Hepatocyte (in vitro differentiated cells): Measurements from ENCODE around the gene CORO6. TPM values are rescaled to one million over a fixed set of nuclear protein-coding genes. Genes with fewer than 3 reads are reported as not detected.

Experiments
- DNase-seq: peaks from one replicate; pipeline ENCODE4 v3.0.0-alpha.2; 2016; ENCODE audit warnings: low spot score
- H2AFZ ChIP-seq: fragments of 200-600 bp; sonication (generic); 2 replicates; pipeline ENCODE4 v1.6.0; 2016; ENCODE audit warnings: antibody characterized with exemption, mild to moderate bottlenecking
- H3K27ac ChIP-seq: fragments of 200-600 bp; sonication (generic); 2 replicates; pipeline ENCODE4 v1.5.1; 2016; ENCODE audit warnings: mild to moderate bottlenecking
- H3K27me3 ChIP-seq: fragments of 200-600 bp; sonication (generic); 2 replicates; pipeline ENCODE4 v1.6.1; 2016
- H3K36me3 ChIP-seq: fragments of 200-600 bp; sonication (generic); replicated peaks from 2 replicates; pipeline ENCODE4 v1.5.1; 2016; ENCODE audit warnings: low read depth; ENCODE audit not compliant: insufficient read depth
- H3K4me1 ChIP-seq: fragments of 200-600 bp; sonication (generic); 2 replicates; pipeline ENCODE4 v1.5.1; 2016; ENCODE audit warnings: mild to moderate bottlenecking, moderate library complexity; ENCODE audit not compliant: insufficient read depth
- H3K4me2 ChIP-seq: fragments of 200-600 bp; sonication (generic); 2 replicates; pipeline ENCODE4 v1.6.0; 2016
- H3K4me3 ChIP-seq: fragments of 200-600 bp; sonication (generic); 2 replicates; pipeline ENCODE4 v1.5.1; 2016; ENCODE audit warnings: mild to moderate bottlenecking
- H3K79me2 ChIP-seq: fragments of 200-600 bp; sonication (generic); 2 replicates; pipeline ENCODE4 v1.6.0; 2017; ENCODE audit warnings: mild to moderate bottlenecking
- H3K9me2 ChIP-seq: fragments of 200-600 bp; sonication (generic); replicated peaks from 2 replicates; pipeline ENCODE4 v1.6.0; 2017; ENCODE audit warnings: mild to moderate bottlenecking; ENCODE audit not compliant: insufficient read depth
- H3K9me3 ChIP-seq: fragments of 200-600 bp; sonication (generic); 2 replicates; pipeline ENCODE4 v1.5.1; 2016; ENCODE audit warnings: low read depth, mild to moderate bottlenecking
- H4K20me1 ChIP-seq: fragments of 200-600 bp; sonication (generic); 2 replicates; pipeline ENCODE4 v1.6.0; 2016; ENCODE audit warnings: mild to moderate bottlenecking; ENCODE audit not compliant: insufficient read depth, poor library complexity, severe bottlenecking
- EZH2 ChIP-seq: fragments of 200-600 bp; sonication (generic); IDR thresholded peaks from 2 replicates; pipeline ENCODE4 v1.6.1; 2016; ENCODE audit warnings: antibody characterized with exemption, mild to moderate bottlenecking, borderline replicate concordance
- EZH2phosphoT487 ChIP-seq: fragments of 200-600 bp; sonication (generic); IDR thresholded peaks from one replicate; pipeline ENCODE4 v1.6.1; 2018; ENCODE audit warnings: antibody characterized with exemption, mild to moderate bottlenecking, low read depth, moderate library complexity; ENCODE audit not compliant: unreplicated experiment, severe bottlenecking
- WGBS: methylation state at CpG from one replicate; pipeline ENCODE4 v1.1.6; 2016; ENCODE audit warnings: low lambda C conversion rate; ENCODE audit errors: missing lambda C conversion rate; 5-methylcytosine and 5-hydroxymethylcytosine counted together
- polyA plus RNA-seq: library from polyadenylated mRNA; unstranded; fragments of >200 nt; fragmentation: Nextera tagmentation; extraction: Ambion mirVana; gene quantifications from 2 replicates; pipeline ENCODE4 v1.2.1, GENCODE V29; 2016
- total RNA-seq: library from RNA; depleted of rRNA; stranded (reverse); fragments of >200 nt; gene quantifications from 2 replicates; pipeline ENCODE4 v1.2.3, GENCODE V29; 2014
- TF ChIP-seq, protein P1 (sequence below): fragments of 200-600 bp; sonication (generic); IDR thresholded peaks from 2 replicates; pipeline ENCODE4 v1.5.1; 2016; ENCODE audit warnings: antibody characterized with exemption, mild to moderate bottlenecking; ENCODE audit not compliant: poor library complexity

The CORO6 gene
- total and polyA plus RNA-seq, 2 experiments from 2014 or later = 0.83 to 1.9 TPM

DNA sequence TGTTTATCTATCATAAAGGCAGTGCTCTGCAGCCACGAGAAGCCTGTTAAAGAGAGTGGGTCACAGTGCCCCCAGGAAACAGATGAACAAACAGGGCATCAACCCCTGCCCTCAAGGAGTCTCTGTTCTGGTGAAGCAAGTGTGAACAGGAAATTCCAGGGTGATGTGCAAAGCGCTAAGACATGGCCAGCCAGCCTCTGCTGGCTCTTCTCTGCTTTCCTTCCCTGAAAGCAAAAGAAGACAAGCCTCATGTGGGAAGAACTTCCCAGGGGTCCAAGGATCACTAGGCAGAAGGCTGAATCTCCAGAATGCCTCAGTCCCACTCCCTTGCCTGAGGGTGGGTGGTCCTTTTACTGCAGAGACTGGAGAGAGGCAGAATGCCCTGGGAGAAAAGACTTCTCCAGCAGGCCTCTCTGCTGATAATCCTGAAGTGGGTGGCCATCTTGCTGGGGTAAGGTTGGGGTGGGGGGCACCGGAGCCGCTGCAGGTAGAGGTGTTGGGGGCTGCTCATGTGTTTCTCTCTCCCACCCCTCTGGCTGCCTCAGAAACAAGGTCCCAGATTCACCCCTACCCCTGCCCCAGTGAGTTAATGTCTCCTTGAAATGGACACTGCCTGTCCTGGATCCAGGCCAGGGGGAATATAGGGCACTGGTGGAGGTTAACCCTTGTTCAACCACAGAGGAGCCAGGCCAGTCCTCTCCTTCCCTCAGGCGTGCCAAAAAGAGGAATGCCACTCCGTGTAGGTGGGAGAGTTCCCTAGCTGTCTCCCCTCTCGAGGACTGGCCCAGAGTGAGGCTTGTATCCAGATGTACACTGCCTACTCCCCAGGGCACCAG lies 27.4 kb downstream of the CORO6 start:
- no peak overlapping the region for H3K4me2 ChIP-seq
- peaks cover 7% of the 10 kb centered on the region for H3K79me2 ChIP-seq
- no peaks in the 10 kb centered on the region for H3K36me3 ChIP-seq
- no peaks in the 10 kb centered on the region for H4K20me1 ChIP-seq
- no peak for DNase-seq
- no peaks in the 10 kb centered on the region for H3K9me2 ChIP-seq
- H3K9me3 ChIP-seq = no peaks in the 10 kb centered on the region
- H2AFZ ChIP-seq = no peak overlapping the region
- no peak overlapping the region for H3K4me3 ChIP-seq
- H3K4me1 ChIP-seq = peaks cover 36% of the 10 kb centered on the region
- 58% methylated on average over 7 of the region's 7 CpGs for WGBS
- TF ChIP-seq EZH2 (no peak), EZH2phosphoT487 (no peak)
- TF ChIP-seq, protein P1, sequence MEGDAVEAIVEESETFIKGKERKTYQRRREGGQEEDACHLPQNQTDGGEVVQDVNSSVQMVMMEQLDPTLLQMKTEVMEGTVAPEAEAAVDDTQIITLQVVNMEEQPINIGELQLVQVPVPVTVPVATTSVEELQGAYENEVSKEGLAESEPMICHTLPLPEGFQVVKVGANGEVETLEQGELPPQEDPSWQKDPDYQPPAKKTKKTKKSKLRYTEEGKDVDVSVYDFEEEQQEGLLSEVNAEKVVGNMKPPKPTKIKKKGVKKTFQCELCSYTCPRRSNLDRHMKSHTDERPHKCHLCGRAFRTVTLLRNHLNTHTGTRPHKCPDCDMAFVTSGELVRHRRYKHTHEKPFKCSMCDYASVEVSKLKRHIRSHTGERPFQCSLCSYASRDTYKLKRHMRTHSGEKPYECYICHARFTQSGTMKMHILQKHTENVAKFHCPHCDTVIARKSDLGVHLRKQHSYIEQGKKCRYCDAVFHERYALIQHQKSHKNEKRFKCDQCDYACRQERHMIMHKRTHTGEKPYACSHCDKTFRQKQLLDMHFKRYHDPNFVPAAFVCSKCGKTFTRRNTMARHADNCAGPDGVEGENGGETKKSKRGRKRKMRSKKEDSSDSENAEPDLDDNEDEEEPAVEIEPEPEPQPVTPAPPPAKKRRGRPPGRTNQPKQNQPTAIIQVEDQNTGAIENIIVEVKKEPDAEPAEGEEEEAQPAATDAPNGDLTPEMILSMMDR = no peak
- no peak overlapping the region for H3K27ac ChIP-seq
- no peaks in the 10 kb centered on the region for H3K27me3 ChIP-seq

DNA sequence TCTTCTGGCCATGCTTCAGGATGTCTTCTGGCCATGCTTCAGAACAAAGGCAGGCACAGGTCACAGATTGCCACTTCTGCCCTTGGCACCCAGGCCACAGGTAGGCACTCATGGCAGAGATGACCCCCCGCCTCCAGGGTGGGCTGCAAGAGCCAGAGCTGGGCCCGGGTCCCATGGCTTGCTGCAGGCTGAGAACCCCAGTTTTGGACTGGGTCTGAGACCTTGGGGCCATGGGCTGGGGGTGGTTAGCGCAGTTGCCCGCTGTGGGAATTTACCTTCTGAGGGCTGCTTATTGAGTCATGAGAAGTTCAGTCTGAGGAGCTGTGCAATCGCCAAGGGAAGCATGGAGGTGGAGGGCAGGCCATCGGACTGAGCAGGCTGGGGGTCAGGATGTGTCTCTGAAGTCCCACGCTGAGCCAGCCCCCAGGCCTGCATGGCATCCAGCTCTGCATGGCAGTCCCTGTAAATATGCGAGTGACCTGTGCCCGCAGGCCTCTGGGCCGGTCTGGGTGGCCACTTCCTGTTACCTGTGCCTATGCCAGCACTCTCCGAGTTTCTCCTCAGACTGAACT lies 28.1 kb downstream of the CORO6 start:
- Histone ChIP-seq H3K9me2 (no peaks in the 10 kb centered on the region), H3K9me3 (no peaks in the 10 kb centered on the region), H3K27ac (no peak overlapping the region), H3K27me3 (no peaks in the 10 kb centered on the region), H3K4me2 (peak overlapping the region; percentile 99), H4K20me1 (no peaks in the 10 kb centered on the region), H3K4me1 (peaks cover 42% of the 10 kb centered on the region), H2AFZ (no peak overlapping the region), H3K79me2 (peaks cover 7% of the 10 kb centered on the region), H3K36me3 (no peaks in the 10 kb centered on the region), H3K4me3 (no peak overlapping the region)
- TF ChIP-seq EZH2phosphoT487 = no peak
- no peak for TF ChIP-seq EZH2
- TF ChIP-seq, protein P1 = no peak
- DNase-seq = no peak
- 90% methylated on average over 11 of the region's 11 CpGs for WGBS

DNA sequence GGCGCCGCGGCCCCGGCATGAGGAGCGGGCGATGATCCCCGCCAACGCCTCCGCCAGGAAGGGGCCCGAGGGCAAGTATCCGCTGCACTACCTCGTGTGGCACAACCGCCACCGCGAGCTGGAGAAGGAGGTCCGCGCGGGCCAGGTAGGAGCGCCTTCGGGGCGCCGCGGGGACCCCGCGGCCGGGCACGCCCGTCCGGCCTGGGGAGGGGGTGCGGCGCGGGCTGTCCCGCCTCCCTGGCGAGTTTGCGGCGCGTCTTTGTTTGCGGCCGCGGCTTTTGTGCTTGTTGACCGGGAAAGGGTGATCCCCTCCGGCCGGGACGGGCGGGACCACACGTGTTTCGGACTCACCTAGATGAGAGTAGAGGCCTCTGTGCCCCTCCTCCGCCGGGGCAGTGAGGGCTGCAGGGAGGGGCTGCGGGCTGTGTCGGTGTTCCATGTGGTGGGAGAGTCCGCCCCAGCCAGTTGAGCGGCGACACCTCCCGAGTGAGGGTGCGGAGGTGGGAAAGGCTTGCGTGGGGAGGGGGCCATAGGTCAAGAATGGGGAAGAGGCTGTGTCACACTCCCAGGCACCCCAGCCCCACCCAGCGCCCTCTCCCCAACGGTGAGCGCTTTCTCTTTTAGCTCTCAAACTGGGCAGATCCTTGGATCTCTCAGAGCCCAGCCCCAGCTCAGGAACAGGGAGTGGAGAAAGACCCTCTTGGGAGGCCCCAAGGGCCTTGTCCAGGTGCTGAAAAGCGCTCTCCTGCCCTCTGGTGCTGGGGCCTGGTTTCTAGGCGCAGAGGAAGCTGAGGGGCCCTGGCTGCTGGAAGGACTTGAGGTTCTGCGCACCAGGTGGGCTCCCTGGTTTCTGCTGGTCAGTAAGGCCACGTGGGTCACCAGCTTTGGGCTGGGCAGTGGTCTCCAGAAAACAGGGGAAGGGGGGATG lies 28.9 kb downstream of the CORO6 start:
- Histone ChIP-seq H3K27me3 (no peaks in the 10 kb centered on the region), H3K9me3 (no peaks in the 10 kb centered on the region), H3K36me3 (no peaks in the 10 kb centered on the region), H3K27ac (no peak overlapping the region), H3K4me1 (peaks cover 42% of the 10 kb centered on the region), H4K20me1 (no peaks in the 10 kb centered on the region), H2AFZ (peak overlapping the region; percentile 89), H3K79me2 (peaks cover 5% of the 10 kb centered on the region), H3K4me3 (peak overlapping the region; percentile 83), H3K9me2 (no peaks in the 10 kb centered on the region), H3K4me2 (peak overlapping the region; percentile 99)
- 5% methylated on average over 29 of the region's 64 CpGs for WGBS
- TF ChIP-seq EZH2 = no peak
- TF ChIP-seq, protein P1 = peak; percentile 25
- DNase-seq = peak; percentile 72
